Embryonic facial prominence (tissue), 1 donor: Measurements from ENCODE around the gene RHOU.
A peak's percentile ranks its signal among the peaks of the same experiment; 100 is the strongest.
"Not testable (repeated sequence)": the region's sequence is repeated elsewhere in the genome, so short reads cannot be mapped to it uniquely, and the experiment has no call there.

Experiments used
- DNase-seq: peaks from one replicate; pipeline ENCODE4 v3.0.0-alpha.2; 2016; ENCODE audit errors: extremely low spot score

Gene RHOU

GRCh38 chr1:228734881-228735801 is at the start of gene RHOU:
TSS of gene RHOU (plus strand) at chr1:228735479. CDS start at chr1:228735743, 264 bp downstream.
- DNase-seq: peak; percentile 17

GRCh38 chr1:228687587-228687986 is 47.7 kb upstream of the RHOU start:
- no peak for DNase-seq

- no peak for DNase-seq
These were observed 46.0 kb upstream of the RHOU start for GRCh38 chr1:228689255-228689654.

GRCh38 chr1:228691211-228691610 is 44.1 kb upstream of the RHOU start:
- DNase-seq: no peak

- DNase-seq: no peak
These were observed 43.4 kb upstream of the RHOU start for GRCh38 chr1:228691926-228692325.

- not testable (repeated sequence) for DNase-seq
These were observed 40.8 kb upstream of the RHOU start for GRCh38 chr1:228694447-228694846.

GRCh38 chr1:228695015-228695955 is 40.0 kb upstream of the RHOU start:
- DNase-seq: no peak

GRCh38 chr1:228697207-228698016 is 37.9 kb upstream of the RHOU start:
- no peak for DNase-seq

GRCh38 chr1:228698017-228698329 is 37.3 kb upstream of the RHOU start:
- DNase-seq: no peak

GRCh38 chr1:228702433-228702832 is 32.8 kb upstream of the RHOU start:
- DNase-seq: no peak

- DNase-seq: no peak
These were observed 29.0 kb upstream of the RHOU start for GRCh38 chr1:228706305-228706704.

- no peak for DNase-seq
These were observed 18.2 kb upstream of the RHOU start for GRCh38 chr1:228717081-228717480.

GRCh38 chr1:228721407-228721806 is 13.9 kb upstream of the RHOU start:
- no peak for DNase-seq

GRCh38 chr1:228723287-228723686 is 12.0 kb upstream of the RHOU start:
- no peak for DNase-seq

GRCh38 chr1:228723921-228724320 is 11.4 kb upstream of the RHOU start:
- DNase-seq: no peak

GRCh38 chr1:228725178-228725577 is 10.1 kb upstream of the RHOU start:
- DNase-seq: no peak

- no peak for DNase-seq
These were observed 7.6 kb upstream of the RHOU start for GRCh38 chr1:228727681-228728171.

- DNase-seq: no peak
These were observed 2.9 kb upstream of the RHOU start for GRCh38 chr1:228732426-228732825.

- DNase-seq: no peak
These were observed 1.7 kb upstream of the RHOU start for GRCh38 chr1:228733576-228733975.

GRCh38 chr1:228735871-228736586 is 750 bp downstream of the RHOU start:
- no peak for DNase-seq
